ENCODE measurements around the gene ZBED6. TPM values are rescaled to one million over a fixed set of nuclear protein-coding genes. Genes with fewer than 3 reads are reported as not detected.

Gene ZBED6
- total RNA-seq, 1 donor from 2014 or later, result 30.3 TPM

GRCh38 chr1:203839081-203839480, 43.7 kb downstream of the ZBED6 start:
- peaks cover 48% of the 10 kb centered on the region for H3K36me3 Mint-ChIP-seq (ENCODE audit: low read depth, unreplicated experiment)
- H3K4me3 Mint-ChIP-seq (ENCODE audit: unreplicated experiment), result peak overlapping the region; percentile 17
- no peaks in the 10 kb centered on the region for H3K27me3 Mint-ChIP-seq (ENCODE audit: unreplicated experiment)
- no peak for DNase-seq (ENCODE audit: low spot score)
- no peak overlapping the region for H3K27ac Mint-ChIP-seq (ENCODE audit: unreplicated experiment)
- H3K9me3 Mint-ChIP-seq (ENCODE audit: unreplicated experiment), result no peaks in the 10 kb centered on the region
- no peaks in the 10 kb centered on the region for H3K4me1 Mint-ChIP-seq (ENCODE audit: unreplicated experiment)
- no peak for TF ChIP-seq CTCF (IDR thresholded peaks at IDR 0.05; ENCODE audit: unreplicated experiment)

DNA sequence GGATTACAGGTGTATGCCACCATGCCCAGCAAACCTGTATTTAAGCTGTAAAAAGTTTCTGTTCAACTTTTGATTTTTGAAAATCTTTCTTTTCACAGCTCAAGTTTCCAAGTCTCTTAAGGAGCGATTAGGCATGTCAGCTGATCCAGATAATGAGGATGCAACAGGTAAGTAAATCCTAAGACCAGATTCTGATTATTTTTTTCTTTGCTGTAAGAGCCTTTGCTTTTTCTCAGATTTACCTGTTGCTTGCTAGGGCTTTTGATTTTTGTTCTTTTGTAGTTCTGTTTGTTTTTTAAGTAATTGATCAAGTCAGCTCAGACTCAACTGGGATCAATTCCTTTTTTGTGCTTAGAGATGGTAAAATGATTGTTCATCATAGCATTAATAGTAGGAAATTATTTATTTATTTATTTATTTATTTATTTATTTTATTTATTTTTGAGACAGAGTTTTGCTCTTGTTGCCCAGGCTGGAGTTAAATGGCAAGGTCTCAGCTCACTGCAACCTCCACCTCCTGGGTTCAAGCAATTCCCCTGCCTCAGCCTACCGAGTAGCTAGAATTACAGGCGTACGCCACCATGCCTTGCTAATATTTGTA, 44.9 kb downstream of the ZBED6 start:
- Mint-ChIP-seq H3K36me3 (ENCODE audit: low read depth, unreplicated experiment) (peaks cover 48% of the 10 kb centered on the region), H3K4me1 (ENCODE audit: unreplicated experiment) (no peaks in the 10 kb centered on the region), H3K27ac (ENCODE audit: unreplicated experiment) (no peak overlapping the region), H3K9me3 (ENCODE audit: unreplicated experiment) (no peaks in the 10 kb centered on the region), H3K4me3 (ENCODE audit: unreplicated experiment) (peak overlapping the region; percentile 63), H3K27me3 (ENCODE audit: unreplicated experiment) (no peaks in the 10 kb centered on the region)
- no peak for TF ChIP-seq CTCF (IDR thresholded peaks at IDR 0.05; ENCODE audit: unreplicated experiment)
- DNase-seq (ENCODE audit: low spot score), result no peak

- no peak overlapping the region for H3K27ac Mint-ChIP-seq (ENCODE audit: unreplicated experiment)
- H3K4me1 Mint-ChIP-seq (ENCODE audit: unreplicated experiment), result no peaks in the 10 kb centered on the region
- DNase-seq (ENCODE audit: low spot score), result no peak
- H3K9me3 Mint-ChIP-seq (ENCODE audit: unreplicated experiment), result no peaks in the 10 kb centered on the region
- peaks cover 53% of the 10 kb centered on the region for H3K36me3 Mint-ChIP-seq (ENCODE audit: low read depth, unreplicated experiment)
- no peak overlapping the region for H3K4me3 Mint-ChIP-seq (ENCODE audit: unreplicated experiment)
- no peaks in the 10 kb centered on the region for H3K27me3 Mint-ChIP-seq (ENCODE audit: unreplicated experiment)
- TF ChIP-seq CTCF (IDR thresholded peaks at IDR 0.05; ENCODE audit: unreplicated experiment), result no peak
These were observed 47.1 kb downstream of the ZBED6 start for GRCh38 chr1:203842559-203842876.

DNA sequence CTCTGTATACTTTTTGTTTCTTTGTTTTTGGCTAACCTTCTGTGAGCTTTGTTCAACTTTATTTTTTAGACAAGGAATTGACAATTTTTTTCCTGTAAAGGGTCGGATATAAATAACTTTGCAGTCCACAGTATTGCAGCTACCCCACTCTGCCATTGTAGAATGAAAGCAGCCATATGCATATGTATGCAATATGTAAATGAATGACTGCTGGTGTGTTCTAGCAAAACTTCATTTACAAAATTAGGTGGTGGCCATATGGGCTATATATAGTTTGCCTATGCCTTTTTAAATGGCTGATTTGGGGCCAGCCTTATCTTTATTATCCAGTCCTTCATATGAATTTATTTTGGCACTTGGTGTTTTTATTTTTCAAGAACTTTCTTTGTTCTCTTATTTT, 48.0 kb downstream of the ZBED6 start:
- no peak overlapping the region for H3K4me3 Mint-ChIP-seq (ENCODE audit: unreplicated experiment)
- H3K36me3 Mint-ChIP-seq (ENCODE audit: low read depth, unreplicated experiment), result peaks cover 44% of the 10 kb centered on the region
- H3K9me3 Mint-ChIP-seq (ENCODE audit: unreplicated experiment), result no peaks in the 10 kb centered on the region
- TF ChIP-seq CTCF (IDR thresholded peaks at IDR 0.05; ENCODE audit: unreplicated experiment), result no peak
- H3K27me3 Mint-ChIP-seq (ENCODE audit: unreplicated experiment), result no peaks in the 10 kb centered on the region
- DNase-seq (ENCODE audit: low spot score), result no peak
- H3K4me1 Mint-ChIP-seq (ENCODE audit: unreplicated experiment), result no peaks in the 10 kb centered on the region
- no peak overlapping the region for H3K27ac Mint-ChIP-seq (ENCODE audit: unreplicated experiment)

Other genes starting within 250 kb of the ZBED6 start
- gene ATP2B4, start 168.8 kb upstream of the ZBED6 start, total RNA-seq (ENCODE audit: unreplicated experiment), result 137 TPM
- not detected for gene LAX1, start 30.4 kb upstream of the ZBED6 start, total RNA-seq (ENCODE audit: unreplicated experiment)
- 85.9 TPM for gene ZC3H11A, start within 50 bp of the ZBED6 start, total RNA-seq (ENCODE audit: unreplicated experiment)
- 138 TPM for gene SNRPE, start 66.0 kb downstream of the ZBED6 start, total RNA-seq (ENCODE audit: unreplicated experiment)